Memory B cell (primary cell): Measurements from ENCODE around the gene SYNCRIP.
"Not testable (repeated sequence)": the region's sequence is repeated elsewhere in the genome, so short reads cannot be mapped to it uniquely, and the experiment has no call there.

Source experiments
- ATAC-seq: fragments of 150-1000 bp; cut with Tn5 transposase; 2 replicates; pipeline ENCODE4 v1.10.0; 2021; ENCODE audit warnings: low read depth, mild to moderate bottlenecking, moderate library complexity
- DNase-seq, 2 donors: peaks; one replicate each; pipeline ENCODE4 v3.0.0; 2022; ENCODE audit warnings: low spot score in 2 of 2
- H3K27ac Mint-ChIP-seq: one replicate; pipeline ENCODE4 v1.8.0; 2022; ENCODE audit warnings: mild to moderate bottlenecking, moderate library complexity, mixed read lengths
- H3K27me3 Mint-ChIP-seq: one replicate; pipeline ENCODE4 v1.8.0; 2022; ENCODE audit warnings: mixed read lengths
- H3K36me3 Mint-ChIP-seq: one replicate; pipeline ENCODE4 v1.8.0; 2022; ENCODE audit warnings: mild to moderate bottlenecking, mixed read lengths
- H3K4me1 Mint-ChIP-seq: one replicate; pipeline ENCODE4 v1.8.0; 2022; ENCODE audit warnings: mixed read lengths
- H3K4me3 Mint-ChIP-seq: one replicate; pipeline ENCODE4 v1.8.0; 2022; ENCODE audit warnings: mild to moderate bottlenecking, moderate library complexity, mixed read lengths
- H3K9me3 Mint-ChIP-seq: one replicate; pipeline ENCODE4 v1.8.0; 2022; ENCODE audit warnings: mixed read lengths

Gene SYNCRIP

GRCh38 chr6:85568411-85568810 is 74.3 kb downstream of the SYNCRIP start:
- peaks cover 18% of the 10 kb centered on the region for H3K36me3 Mint-ChIP-seq
- no peak overlapping the region for H3K4me3 Mint-ChIP-seq
- no peak for ATAC-seq
- H3K27ac Mint-ChIP-seq = no peak overlapping the region
- H3K9me3 Mint-ChIP-seq = no peaks in the 10 kb centered on the region
- no peaks in the 10 kb centered on the region for H3K27me3 Mint-ChIP-seq
- DNase-seq = no peak
- peaks cover 3% of the 10 kb centered on the region for H3K4me1 Mint-ChIP-seq

DNA sequence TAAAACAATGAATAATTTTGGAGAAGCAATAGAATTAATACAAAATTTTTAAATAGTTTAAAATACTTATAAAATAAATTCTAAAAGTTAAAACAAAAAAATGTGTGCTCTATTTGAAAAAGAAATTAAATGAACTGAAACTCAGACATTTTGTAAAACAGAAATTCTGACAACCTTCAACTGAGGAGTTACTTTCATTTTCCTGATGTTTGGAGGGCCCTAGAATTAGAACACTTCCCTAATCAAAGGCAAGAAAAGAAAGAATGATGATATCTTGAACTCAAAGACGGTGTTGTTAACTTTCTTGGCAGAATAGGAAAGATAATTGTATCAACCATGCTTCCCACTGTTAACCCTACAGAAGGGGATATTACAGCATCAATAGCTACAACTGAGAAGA is 77.0 kb downstream of the SYNCRIP start:
- ATAC-seq (no peak), DNase-seq (no peak)
- Mint-ChIP-seq H3K27me3 (no peaks in the 10 kb centered on the region), H3K36me3 (peaks cover 24% of the 10 kb centered on the region), H3K9me3 (no peaks in the 10 kb centered on the region), H3K4me1 (peaks cover 3% of the 10 kb centered on the region), H3K4me3 (no peak overlapping the region), H3K27ac (no peak overlapping the region)

DNA sequence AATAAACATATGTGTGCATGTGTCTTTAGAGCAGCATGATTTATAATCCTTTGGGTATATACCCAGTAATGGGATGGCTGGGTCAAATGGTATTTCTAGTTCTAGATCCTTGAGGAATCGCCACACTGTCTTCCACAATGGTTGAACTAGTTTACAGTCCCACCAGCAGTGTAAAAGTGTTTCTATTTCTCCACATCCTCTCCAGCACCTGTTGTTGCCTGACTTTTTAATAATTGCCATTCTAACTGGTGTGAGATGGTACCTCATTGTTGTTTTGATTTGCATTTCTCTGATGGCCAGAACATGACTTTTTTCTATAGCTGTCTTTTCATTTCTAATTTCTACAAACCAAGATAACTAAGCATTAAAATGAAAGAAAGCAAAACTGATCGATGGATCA is 78.5 kb downstream of the SYNCRIP start:
- not testable (repeated sequence) for H3K4me1 Mint-ChIP-seq, DNase-seq, ATAC-seq, H3K27me3 Mint-ChIP-seq, H3K27ac Mint-ChIP-seq, H3K9me3 Mint-ChIP-seq, H3K4me3 Mint-ChIP-seq
- peaks cover 24% of the 10 kb centered on the region for H3K36me3 Mint-ChIP-seq
